Prostate gland (tissue), 2 donors: ENCODE measurements around the gene RUFY2.

Experiments
- CTCF ChIP-seq, 4 experiments: fragments of 200-600 bp in 2 of 4; fragments of 450-650 bp in 2 of 4; sonication (generic) in 2 of 4; IDR thresholded peaks; 1 replicate in 3 of 4; 2 replicates in 1 of 4; pipeline ENCODE4 v1.5.1; 2016 to 2019; ENCODE audit warnings: antibody characterized with exemption in 4 of 4, mild to moderate bottlenecking in 2 of 4, moderate library complexity in 2 of 4
- POLR2A ChIP-seq: fragments of 450-650 bp; IDR thresholded peaks from one replicate; pipeline ENCODE4 v1.6.1; 2016; ENCODE audit warnings: antibody characterized with exemption, mild to moderate bottlenecking
- POLR2AphosphoS5 ChIP-seq: sonication (generic); formaldehyde crosslinking; IDR thresholded peaks from one replicate; pipeline ENCODE4 v1.6.1; 2017; ENCODE audit warnings: antibody characterized with exemption

- TF ChIP-seq CTCF (IDR thresholded peaks at IDR 0.05): no peak
- TF ChIP-seq POLR2AphosphoS5: no peak
- TF ChIP-seq POLR2A: no peak
Measured at GRCh38 chr10:68329506-68329861, 77.6 kb downstream of the RUFY2 start.
